Epithelial cell of proximal tubule (primary cell): ENCODE measurements around the gene BSPRY. TPM values are rescaled to one million over a fixed set of nuclear protein-coding genes. Genes with fewer than 3 reads are reported as not detected.

ENCODE experiments used
- DNase-seq: peaks from one replicate; pipeline ENCODE4 v3.0.0-alpha.2; 2011; ENCODE audit warnings: low read depth
- H3K4me3 ChIP-seq: 2 replicates; pipeline ENCODE4 v1.5.1; 2011; ENCODE audit warnings: low read depth, mild to moderate bottlenecking, low read length
- total RNA-seq: library from RNA; depleted of rRNA; stranded (reverse); fragments of >200 nt; gene quantifications from 2 replicates; pipeline ENCODE4 v1.2.3, GENCODE V29; 2015
- TF ChIP-seq, protein P1 (sequence below): conservative IDR thresholded peaks from 2 replicates; pipeline ENCODE4 v1.5.1; 2012; ENCODE audit warnings: low read depth, mild to moderate bottlenecking, low read length

BSPRY gene
- total RNA-seq, 1 donor from 2014 or later = 15.2 TPM

DNA sequence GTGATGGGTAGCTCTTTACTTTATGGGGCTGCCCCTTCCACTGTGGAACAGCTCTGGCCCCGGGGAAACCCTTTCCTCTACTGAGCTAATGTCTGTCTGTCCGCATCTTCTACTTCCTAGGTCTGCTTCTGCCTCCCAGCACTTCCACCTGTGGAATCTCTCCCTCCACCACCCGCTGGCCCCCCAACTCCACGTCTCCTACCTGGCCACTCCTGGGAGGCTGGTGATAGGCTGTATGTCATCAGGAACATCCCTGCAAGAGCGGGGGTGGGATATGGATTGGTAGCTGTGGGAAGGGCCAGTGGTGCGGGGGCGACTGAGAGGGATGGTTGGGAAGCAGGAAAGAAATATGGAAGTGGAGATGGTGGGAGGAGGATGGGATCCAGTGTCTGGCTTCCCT, 42.6 kb downstream of the BSPRY start:
- DNase-seq = no peak
- H3K4me3 ChIP-seq = no peak overlapping the region
- TF ChIP-seq, protein P1, sequence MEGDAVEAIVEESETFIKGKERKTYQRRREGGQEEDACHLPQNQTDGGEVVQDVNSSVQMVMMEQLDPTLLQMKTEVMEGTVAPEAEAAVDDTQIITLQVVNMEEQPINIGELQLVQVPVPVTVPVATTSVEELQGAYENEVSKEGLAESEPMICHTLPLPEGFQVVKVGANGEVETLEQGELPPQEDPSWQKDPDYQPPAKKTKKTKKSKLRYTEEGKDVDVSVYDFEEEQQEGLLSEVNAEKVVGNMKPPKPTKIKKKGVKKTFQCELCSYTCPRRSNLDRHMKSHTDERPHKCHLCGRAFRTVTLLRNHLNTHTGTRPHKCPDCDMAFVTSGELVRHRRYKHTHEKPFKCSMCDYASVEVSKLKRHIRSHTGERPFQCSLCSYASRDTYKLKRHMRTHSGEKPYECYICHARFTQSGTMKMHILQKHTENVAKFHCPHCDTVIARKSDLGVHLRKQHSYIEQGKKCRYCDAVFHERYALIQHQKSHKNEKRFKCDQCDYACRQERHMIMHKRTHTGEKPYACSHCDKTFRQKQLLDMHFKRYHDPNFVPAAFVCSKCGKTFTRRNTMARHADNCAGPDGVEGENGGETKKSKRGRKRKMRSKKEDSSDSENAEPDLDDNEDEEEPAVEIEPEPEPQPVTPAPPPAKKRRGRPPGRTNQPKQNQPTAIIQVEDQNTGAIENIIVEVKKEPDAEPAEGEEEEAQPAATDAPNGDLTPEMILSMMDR = no peak

- no peak for DNase-seq
- TF ChIP-seq, protein P1 = no peak
- no peak overlapping the region for H3K4me3 ChIP-seq
Observed at GRCh38 chr9:113393281-113393680, 43.9 kb downstream of the BSPRY start.

DNA sequence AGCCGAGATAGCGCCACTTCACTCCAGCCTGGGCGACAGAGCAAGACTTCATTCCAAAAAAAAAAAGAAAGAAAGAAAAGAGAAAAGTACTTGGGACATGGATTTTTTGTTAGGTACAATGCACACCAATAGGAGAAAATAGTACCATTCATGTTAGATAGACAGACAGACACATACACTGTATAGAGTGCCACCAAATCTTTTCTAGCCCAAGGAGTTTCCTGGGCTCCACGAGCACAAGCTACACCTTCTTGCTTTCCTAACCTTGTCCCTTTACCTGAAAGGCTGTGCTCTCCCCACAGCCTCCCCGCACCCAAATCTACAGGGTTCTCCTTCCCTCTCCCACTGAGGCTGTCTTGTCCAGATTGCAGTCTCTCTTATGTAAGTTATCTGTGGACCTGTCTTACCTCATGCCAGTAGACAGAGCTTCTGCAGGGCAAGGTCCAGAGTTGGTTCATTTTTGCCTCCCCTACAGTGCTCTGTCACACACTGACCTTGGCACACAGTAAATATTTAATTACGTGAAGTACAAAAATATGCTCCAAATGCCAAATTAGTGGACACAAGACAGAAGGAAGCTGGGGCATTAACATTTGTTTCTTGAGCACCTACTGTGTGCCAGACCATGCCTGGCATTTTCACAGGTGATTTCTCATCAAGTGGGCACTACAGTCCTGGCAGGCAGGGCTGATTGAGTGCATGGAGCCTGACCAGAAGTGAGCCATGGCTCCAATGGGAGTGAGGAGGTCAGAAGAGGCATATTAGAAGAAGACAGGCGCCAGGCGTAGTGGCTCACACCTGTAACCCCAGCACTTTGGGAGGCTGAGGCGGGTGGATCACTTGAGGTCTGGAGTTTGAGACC, 45.9 kb downstream of the BSPRY start:
- no peak for DNase-seq
- H3K4me3 ChIP-seq = no peak overlapping the region
- TF ChIP-seq, protein P1 = no peak

- H3K4me3 ChIP-seq = no peak overlapping the region
- TF ChIP-seq, protein P1 = no peak
- DNase-seq = no peak
Observed at GRCh38 chr9:113397203-113397631, 47.9 kb downstream of the BSPRY start.

GRCh38 chr9:113398796-113399195, 49.5 kb downstream of the BSPRY start:
- DNase-seq = no peak
- no peak overlapping the region for H3K4me3 ChIP-seq
- TF ChIP-seq, protein P1 = no peak

DNA sequence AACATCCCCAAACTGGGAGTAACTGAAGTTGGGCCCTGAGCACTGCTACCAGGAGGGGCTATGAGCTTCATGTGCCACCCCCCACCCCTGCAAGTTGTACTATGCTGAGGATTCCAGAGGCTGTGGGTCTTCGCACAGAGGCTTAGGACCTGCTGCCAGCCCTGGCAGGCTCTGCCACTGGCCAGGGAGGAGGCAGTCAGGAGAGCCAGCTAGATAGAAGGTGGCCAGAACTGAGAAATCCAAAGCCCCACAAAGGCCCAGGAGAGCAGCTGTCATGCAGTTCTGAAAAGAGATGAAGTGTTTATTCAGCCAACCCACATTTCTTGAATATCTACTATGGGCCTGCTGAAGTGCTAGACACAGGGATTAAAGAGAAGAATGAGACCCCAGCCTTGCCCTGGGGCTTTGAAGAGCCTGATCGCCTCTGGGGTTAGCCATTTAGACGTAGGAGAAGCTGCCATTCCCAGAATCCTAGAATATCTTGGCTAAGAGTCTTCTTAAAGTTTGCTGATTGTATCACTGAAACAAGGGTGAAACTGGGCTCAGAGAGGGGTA, 50.4 kb downstream of the BSPRY start:
- TF ChIP-seq, protein P1 = no peak
- no peak for DNase-seq
- peak overlapping the region; percentile 97 for H3K4me3 ChIP-seq
